GM12878 (cell line): ENCODE data around the gene TTC39A. TPM values are rescaled to one million over a fixed set of nuclear protein-coding genes. Genes with fewer than 3 reads are reported as not detected.

Experiments used
- ATAC-seq: fragments of 200-7000 bp; cut with Tn5 transposase; 3 replicates; pipeline ENCODE4 v1.9.1; 2020; ENCODE audit warnings: mild to moderate bottlenecking, moderate library complexity
- BruUV-seq: library from RNA; stranded (reverse); fragments of 400-500 nt; replicated peaks from 2 replicates; lab custom pipeline; 2021; lab: Mats Ljungman, UMichigan
- CTCF ChIA-PET: fragments of 300-600 bp; sonication (Branson Sonifier 250); formaldehyde crosslinking; extraction: SDS; loops from one replicate; lab custom pipeline; 2021; ENCODE audit warnings: inconsistent platforms; lab: Yijun Ruan, JAX
- POLR2A ChIA-PET: fragments of 350-600 bp; formaldehyde crosslinking; extraction: SDS; loops from one replicate; lab custom pipeline; 2021; ENCODE audit warnings: inconsistent platforms; lab: Charles Lee
- RAD21 ChIA-PET: fragments of 300-600 bp; sonication (Branson Sonifier 250); formaldehyde crosslinking; loops from one replicate; lab custom pipeline; 2023; ENCODE audit warnings: antibody characterized with exemption; ENCODE audit not compliant: unreplicated experiment; lab: Charles Lee
- SMC1A ChIA-PET: fragments of 300-600 bp; sonication (Branson Sonifier 250); formaldehyde crosslinking; loops from one replicate; lab custom pipeline; 2023; ENCODE audit not compliant: unreplicated experiment, uncharacterized antibody; lab: Charles Lee
- DNase-seq: peaks from one replicate; pipeline ENCODE4 v3.0.0-alpha.2; 2011; ENCODE audit warnings: low read depth, low spot score
- FAIRE-seq: peaks from 3 replicates; lab custom pipeline; 2011; peaks lifted over from hg19 to GRCh38; lab: Jason Lieb, UNC
- H2AFZ ChIP-seq: 2 replicates; pipeline ENCODE4 v1.6.0; 2011; ENCODE audit warnings: low read depth, low read length, control low read depth; ENCODE audit not compliant: control insufficient read depth
- H3K27ac ChIP-seq: 2 replicates; pipeline ENCODE4 v1.5.1; 2011; ENCODE audit warnings: control low read depth; ENCODE audit not compliant: control insufficient read depth, insufficient read depth
- H3K27me3 ChIP-seq, 2 experiments: replicated peaks in 1 of 2; 2 replicates each; pipeline versions ENCODE4 v1.6.0 to v1.6.1; 2011; ENCODE audit warnings: low read length in 1 of 2; ENCODE audit not compliant: control insufficient read depth in 2 of 2, insufficient read depth in 2 of 2
- H3K36me3 ChIP-seq, 2 experiments: 2 replicates each; pipeline ENCODE4 v1.5.1; 2011; ENCODE audit warnings: low read length in 1 of 2; ENCODE audit not compliant: control insufficient read depth in 2 of 2, insufficient read depth in 2 of 2
- H3K4me1 ChIP-seq: 2 replicates; pipeline ENCODE4 v1.6.1; 2011; ENCODE audit warnings: mild to moderate bottlenecking, low read length, moderate library complexity, mixed read lengths; ENCODE audit not compliant: control insufficient read depth, insufficient read depth
- H3K4me2 ChIP-seq: 2 replicates; pipeline ENCODE4 v1.6.0; 2011; ENCODE audit warnings: control low read depth; ENCODE audit not compliant: control insufficient read depth, insufficient read depth
- H3K4me3 ChIP-seq: fragments of 200-600 bp; sonication (generic); 2 replicates; pipeline ENCODE4 v1.5.1; 2016
- H3K79me2 ChIP-seq: 2 replicates; pipeline ENCODE4 v1.6.0; 2011; ENCODE audit warnings: low read length; ENCODE audit not compliant: control insufficient read depth, insufficient read depth
- H3K9ac ChIP-seq: 2 replicates; pipeline ENCODE4 v1.8.0; 2011; ENCODE audit warnings: low read length, control low read depth, mixed read lengths; ENCODE audit not compliant: control insufficient read depth, insufficient read depth
- H3K9me3 ChIP-seq: replicated peaks from 3 replicates; pipeline ENCODE4 v1.5.1; 2011; ENCODE audit warnings: mild to moderate bottlenecking, low read length; ENCODE audit not compliant: control insufficient read depth, insufficient read depth
- H4K20me1 ChIP-seq: 2 replicates; pipeline ENCODE4 v1.6.0; 2011; ENCODE audit not compliant: control insufficient read depth, insufficient read depth
- CBX3 ChIP-seq: fragments of 200-600 bp; sonication (generic); IDR thresholded peaks from 2 replicates; pipeline ENCODE4 v1.6.1; 2016; ENCODE audit warnings: low read depth, borderline replicate concordance
- CHD4 ChIP-seq: fragments of 200-600 bp; sonication (generic); IDR thresholded peaks from 2 replicates; pipeline ENCODE4 v1.6.1; 2016; ENCODE audit warnings: mild to moderate bottlenecking
- E2F8 ChIP-seq: fragments of 450-650 bp; IDR thresholded peaks from 2 replicates; pipeline ENCODE4 v1.6.1; 2018; ENCODE audit warnings: mild to moderate bottlenecking, low read depth, moderate library complexity; ENCODE audit not compliant: partially characterized antibody
- ETV6 ChIP-seq, 2 experiments: fragments of 450-650 bp in 1 of 2; IDR thresholded peaks in 1 of 2; conservative IDR thresholded peaks in 1 of 2; 2 replicates each; pipeline ENCODE4 v1.6.1; 2014; ENCODE audit warnings: antibody characterized with exemption in 1 of 2, borderline replicate concordance in 1 of 2, low read depth in 1 of 2, mild to moderate bottlenecking in 1 of 2, moderate library complexity in 1 of 2
- GABPA ChIP-seq: IDR thresholded peaks from 2 replicates; pipeline ENCODE4 v1.6.1; 2014; ENCODE audit warnings: antibody characterized with exemption, low read depth, mild to moderate bottlenecking, inconsistent platforms
- MYC ChIP-seq: IDR thresholded peaks from 2 replicates; pipeline ENCODE4 v1.6.1; 2011; ENCODE audit warnings: mild to moderate bottlenecking, low read length, moderate library complexity, inconsistent platforms; ENCODE audit not compliant: insufficient read depth, insufficient replicate concordance, insufficient read length, severe bottlenecking
- RBBP5 ChIP-seq: fragments of 200-600 bp; sonication (generic); conservative IDR thresholded peaks from 2 replicates; pipeline ENCODE4 v1.6.1; 2016
- RUNX3 ChIP-seq: IDR thresholded peaks from 2 replicates; pipeline ENCODE4 v1.6.1; 2012; ENCODE audit warnings: low read length, inconsistent platforms
- SIX5 ChIP-seq: IDR thresholded peaks from 2 replicates; pipeline ENCODE4 v1.6.1; 2011; ENCODE audit warnings: mild to moderate bottlenecking, low read depth, low read length, moderate library complexity; ENCODE audit not compliant: severe bottlenecking
- SPI1 ChIP-seq: IDR thresholded peaks from 2 replicates; pipeline ENCODE4 v1.6.1; 2011; ENCODE audit warnings: low read depth, mild to moderate bottlenecking, low read length, moderate library complexity, borderline replicate concordance; ENCODE audit not compliant: insufficient read depth
- TARDBP ChIP-seq: IDR thresholded peaks from 2 replicates; pipeline ENCODE4 v1.6.1; 2016; ENCODE audit warnings: borderline replicate concordance
- WGBS: methylation state at CpG from one replicate; pipeline ENCODE4 v1.1.6; 2016; ENCODE audit warnings: low lambda C conversion rate; ENCODE audit not compliant: insufficient replicate concordance, insufficient coverage; ENCODE audit errors: missing lambda C conversion rate; 5-methylcytosine and 5-hydroxymethylcytosine counted together
- in situ Hi-C: fragments of 300-500 bp; cut with MboI; formaldehyde crosslinking; loops from 9 replicates; pipeline ENCODE4 v1.14.3; 2018; ENCODE audit warnings: mixed read lengths
- intact Hi-C: fragments of 100-400 bp; cut with micrococcal nuclease; formaldehyde crosslinking; loops from one replicate; pipeline ENCODE4 v1.14.2; 2022; ENCODE audit not compliant: unreplicated experiment
- polyA plus RNA-seq, 11 experiments: library from polyadenylated mRNA; depleted of rRNA in 4 of 11; unstranded in 6 of 11; stranded (reverse) in 5 of 11; fragments of >200 nt; fragmentation: Nextera tagmentation in 4 of 11; fragmentation: Illumina TruSeq in 1 of 11; extraction: Ambion mirVana in 4 of 11; extraction: Trizol in 1 of 11; gene quantifications; 1 replicate in 1 of 11; 2 replicates in 10 of 11; pipeline versions ENCODE4 v1.2.1 to v1.2.3, GENCODE V29; 2011 to 2016; ENCODE audit warnings: inconsistent platforms in 2 of 11, missing spikeins in 2 of 11, low read depth in 1 of 11
- total RNA-seq, 4 experiments: library from RNA; depleted of rRNA in 3 of 4; stranded (reverse); fragments of >200 nt in 3 of 4; fragmentation: Illumina TruSeq in 1 of 4; extraction: Trizol in 1 of 4; gene quantifications; 2 replicates each; pipeline versions ENCODE4 v1.2.1 to v1.2.3, GENCODE V29; 2013 to 2021
- TF ChIP-seq, protein P1 (sequence below): IDR thresholded peaks from 2 replicates; pipeline ENCODE4 v1.6.1; 2012; ENCODE audit warnings: low read length, inconsistent platforms
- TF ChIP-seq, protein P2 (sequence below), 3 experiments: IDR thresholded peaks in 2 of 3; conservative IDR thresholded peaks in 1 of 3; 2 replicates each; pipeline ENCODE4 v1.5.1; 2011; ENCODE audit warnings: low read depth in 3 of 3, low read length in 3 of 3, mild to moderate bottlenecking in 3 of 3, control low read depth in 2 of 3, moderate library complexity in 2 of 3, inconsistent platforms in 1 of 3, mixed read lengths in 1 of 3; ENCODE audit not compliant: control insufficient read depth in 2 of 3, insufficient read depth in 1 of 3; ENCODE audit errors: extremely low read depth in 1 of 3

The TTC39A gene
- total and polyA plus RNA-seq, 10 of the 15 experiments (the other 5 are each of a cell fraction or from before 2014, with no cell fraction given), result 0.18 to 3.0 (median 1.2) TPM

DNA sequence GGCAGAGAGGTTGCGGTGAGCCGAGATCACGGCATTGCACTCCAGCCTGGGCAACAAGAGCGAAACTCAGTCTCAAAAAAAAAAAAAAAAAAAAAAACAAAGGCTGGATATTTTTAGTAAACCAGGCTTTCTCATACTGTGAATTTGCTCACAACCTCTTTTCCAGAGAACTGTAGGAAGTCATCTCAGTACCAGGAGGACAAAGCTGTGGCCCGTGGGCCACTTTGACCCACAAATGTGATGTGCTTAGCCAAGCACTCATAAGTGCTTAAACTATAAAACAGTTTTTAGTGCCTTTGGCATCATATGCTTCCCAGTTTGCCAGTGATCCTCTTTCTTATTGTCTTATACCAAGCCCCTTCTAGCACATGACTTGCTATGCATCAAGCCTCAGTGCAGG is 47.8 kb downstream of the TTC39A start:
- DNase-seq (no peak), FAIRE-seq (no peak), ATAC-seq (no peak)
- ChIA-PET SMC1A (interaction anchor here (1.0 to 1.3 kb wide), 2 partner anchors 14 to 36 kb away, joined by 3 to 6 read pairs; no protein-coding TSS in a partner anchor), POLR2A (interaction anchor here (0.7 kb wide), 1 partner anchor 506 kb away, joined by 7 read pairs; no protein-coding TSS in a partner anchor), RAD21 (no interaction called here), CTCF (interaction anchor here (1.3 to 2.3 kb wide), 2 partner anchors 10 to 90 kb away, joined by 4 to 5 read pairs; no protein-coding TSS in a partner anchor)
- intact Hi-C loops, result no loop called here
- no peak overlapping the region for H3K27ac ChIP-seq
- H3K9me3 ChIP-seq, result no peaks in the 10 kb centered on the region
- no peaks in the 10 kb centered on the region for H3K79me2 ChIP-seq
- BruUV-seq, result no TSS peak
- H3K4me2 ChIP-seq, result no peak overlapping the region
- H3K36me3 ChIP-seq, result no peaks in the 10 kb centered on the region
- in situ Hi-C loops, result no loop called here
- no peak overlapping the region for H2AFZ ChIP-seq
- no peaks in the 10 kb centered on the region for H4K20me1 ChIP-seq
- H3K27me3 ChIP-seq, result no peaks in the 10 kb centered on the region
- H3K4me1 ChIP-seq, result peaks cover 32% of the 10 kb centered on the region
- WGBS, result 77% methylated on average over 5 of the region's 5 CpGs
- H3K4me3 ChIP-seq, result no peak overlapping the region
- no peak overlapping the region for H3K9ac ChIP-seq
- TF ChIP-seq SPI1 (no peak), MYC (no peak), CBX3 (no peak), GABPA (no peak), CHD4 (no peak), RUNX3 (peak; percentile 39; the same call in 1 of the 2 replicates), RBBP5 (no peak), ETV6 (conservative IDR thresholded peaks at IDR 0.05 in 1 of 2, IDR thresholded peaks at IDR 0.05 in 1 of 2; ENCODE audit: borderline replicate concordance in 1 of 2, low read depth in 1 of 2) (no peak), TARDBP (no peak), SIX5 (no peak), E2F8 (no peak)
- TF ChIP-seq, protein P1, sequence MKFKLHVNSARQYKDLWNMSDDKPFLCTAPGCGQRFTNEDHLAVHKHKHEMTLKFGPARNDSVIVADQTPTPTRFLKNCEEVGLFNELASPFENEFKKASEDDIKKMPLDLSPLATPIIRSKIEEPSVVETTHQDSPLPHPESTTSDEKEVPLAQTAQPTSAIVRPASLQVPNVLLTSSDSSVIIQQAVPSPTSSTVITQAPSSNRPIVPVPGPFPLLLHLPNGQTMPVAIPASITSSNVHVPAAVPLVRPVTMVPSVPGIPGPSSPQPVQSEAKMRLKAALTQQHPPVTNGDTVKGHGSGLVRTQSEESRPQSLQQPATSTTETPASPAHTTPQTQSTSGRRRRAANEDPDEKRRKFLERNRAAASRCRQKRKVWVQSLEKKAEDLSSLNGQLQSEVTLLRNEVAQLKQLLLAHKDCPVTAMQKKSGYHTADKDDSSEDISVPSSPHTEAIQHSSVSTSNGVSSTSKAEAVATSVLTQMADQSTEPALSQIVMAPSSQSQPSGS, result 0 out of 2 replicates have a peak, but pooled peaks have one; percentile 18
- TF ChIP-seq, protein P2, sequence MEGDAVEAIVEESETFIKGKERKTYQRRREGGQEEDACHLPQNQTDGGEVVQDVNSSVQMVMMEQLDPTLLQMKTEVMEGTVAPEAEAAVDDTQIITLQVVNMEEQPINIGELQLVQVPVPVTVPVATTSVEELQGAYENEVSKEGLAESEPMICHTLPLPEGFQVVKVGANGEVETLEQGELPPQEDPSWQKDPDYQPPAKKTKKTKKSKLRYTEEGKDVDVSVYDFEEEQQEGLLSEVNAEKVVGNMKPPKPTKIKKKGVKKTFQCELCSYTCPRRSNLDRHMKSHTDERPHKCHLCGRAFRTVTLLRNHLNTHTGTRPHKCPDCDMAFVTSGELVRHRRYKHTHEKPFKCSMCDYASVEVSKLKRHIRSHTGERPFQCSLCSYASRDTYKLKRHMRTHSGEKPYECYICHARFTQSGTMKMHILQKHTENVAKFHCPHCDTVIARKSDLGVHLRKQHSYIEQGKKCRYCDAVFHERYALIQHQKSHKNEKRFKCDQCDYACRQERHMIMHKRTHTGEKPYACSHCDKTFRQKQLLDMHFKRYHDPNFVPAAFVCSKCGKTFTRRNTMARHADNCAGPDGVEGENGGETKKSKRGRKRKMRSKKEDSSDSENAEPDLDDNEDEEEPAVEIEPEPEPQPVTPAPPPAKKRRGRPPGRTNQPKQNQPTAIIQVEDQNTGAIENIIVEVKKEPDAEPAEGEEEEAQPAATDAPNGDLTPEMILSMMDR (IDR thresholded peaks at IDR 0.05 in 2 of 3, conservative IDR thresholded peaks at IDR 0.05 in 1 of 3; ENCODE audit: control insufficient read depth in 2 of 3, extremely low read depth in 1 of 3, insufficient read depth in 1 of 3, low read depth in 3 of 3, low read length in 3 of 3), result no peak
